22Rv1 (cell line): Measurements from ENCODE around the gene VIPR1.

Source experiments
- CTCF ChIP-seq: fragments of 450-650 bp; IDR thresholded peaks from 2 replicates; pipeline ENCODE4 v1.5.1; 2017; ENCODE audit warnings: mild to moderate bottlenecking
- ZFX ChIP-seq: fragments of 450-650 bp; IDR thresholded peaks from 2 replicates; pipeline ENCODE4 v1.6.1; 2017; ENCODE audit warnings: antibody characterized with exemption, borderline replicate concordance

GRCh38 chr3:42505849-42506410 is 3.5 kb downstream of the VIPR1 start:
- TF ChIP-seq CTCF (no peak), ZFX (no peak)
